Measurements from ENCODE around the gene DMRT2.

The DMRT2 gene

GRCh38 chr9:1065130-1065529 is 15.0 kb downstream of the DMRT2 start:
- DNase-seq (no peak), ATAC-seq (ENCODE audit: insufficient read depth, low read depth) (no peak)
- Histone ChIP-seq H2AFZ (ENCODE audit: low read depth, low read length) (no peak overlapping the region), H3K9me3 (ENCODE audit: insufficient read depth, low read length, severe bottlenecking) (no peaks in the 10 kb centered on the region), H3K27ac (ENCODE audit: low read length) (no peak overlapping the region), H3K36me3 (ENCODE audit: insufficient read depth, low read length) (no peaks in the 10 kb centered on the region), H3K4me3 (ENCODE audit: low read depth in 1 of 2, low read length in 2 of 2) (no peak overlapping the region), H3K4me2 (ENCODE audit: insufficient read depth, low read length) (no peak overlapping the region), H3K79me2 (ENCODE audit: insufficient read depth, low read length) (no peaks in the 10 kb centered on the region), H3K27me3 (ENCODE audit: insufficient read depth, low read length, poor library complexity) (no peaks in the 10 kb centered on the region), H3K4me1 (ENCODE audit: insufficient read depth, low read length) (no peaks in the 10 kb centered on the region), H4K20me1 (ENCODE audit: insufficient read depth, low read length) (no peaks in the 10 kb centered on the region), H3K9ac (ENCODE audit: low read depth, low read length) (no peak overlapping the region)
- TF ChIP-seq CTCF (IDR thresholded peaks at IDR 0.05; ENCODE audit: borderline replicate concordance, extremely low read depth, low read length, poor library complexity, severe bottlenecking): no peak
- TF ChIP-seq EZH2 (IDR thresholded peaks at IDR 0.05; ENCODE audit: borderline replicate concordance, low read depth, low read length, severe bottlenecking): no peak

- Histone ChIP-seq H3K4me1 (ENCODE audit: insufficient read depth, low read length) (no peaks in the 10 kb centered on the region), H3K9ac (ENCODE audit: low read depth, low read length) (no peak overlapping the region), H3K4me3 (ENCODE audit: low read depth in 1 of 2, low read length in 2 of 2) (no peak overlapping the region), H2AFZ (ENCODE audit: low read depth, low read length) (no peak overlapping the region), H3K36me3 (ENCODE audit: insufficient read depth, low read length) (no peaks in the 10 kb centered on the region), H3K9me3 (ENCODE audit: insufficient read depth, low read length, severe bottlenecking) (no peaks in the 10 kb centered on the region), H3K27ac (ENCODE audit: low read length) (no peak overlapping the region), H3K27me3 (ENCODE audit: insufficient read depth, low read length, poor library complexity) (peaks cover 5% of the 10 kb centered on the region), H3K79me2 (ENCODE audit: insufficient read depth, low read length) (no peaks in the 10 kb centered on the region), H4K20me1 (ENCODE audit: insufficient read depth, low read length) (no peaks in the 10 kb centered on the region), H3K4me2 (ENCODE audit: insufficient read depth, low read length) (no peak overlapping the region)
- DNase-seq (no peak), ATAC-seq (ENCODE audit: insufficient read depth, low read depth) (no peak)
- TF ChIP-seq CTCF (IDR thresholded peaks at IDR 0.05; ENCODE audit: borderline replicate concordance, extremely low read depth, low read length, poor library complexity, severe bottlenecking) (no peak), EZH2 (IDR thresholded peaks at IDR 0.05; ENCODE audit: borderline replicate concordance, low read depth, low read length, severe bottlenecking) (no peak)
Observed at GRCh38 chr9:1070692-1071091, 20.5 kb downstream of the DMRT2 start.

- Histone ChIP-seq H3K4me3 (ENCODE audit: low read depth in 1 of 2, low read length in 2 of 2) (no peak overlapping the region), H3K79me2 (ENCODE audit: insufficient read depth, low read length) (no peaks in the 10 kb centered on the region), H3K36me3 (ENCODE audit: insufficient read depth, low read length) (no peaks in the 10 kb centered on the region), H2AFZ (ENCODE audit: low read depth, low read length) (no peak overlapping the region), H3K9me3 (ENCODE audit: insufficient read depth, low read length, severe bottlenecking) (no peaks in the 10 kb centered on the region), H3K27ac (ENCODE audit: low read length) (no peak overlapping the region), H3K4me2 (ENCODE audit: insufficient read depth, low read length) (no peak overlapping the region), H3K27me3 (ENCODE audit: insufficient read depth, low read length, poor library complexity) (peaks cover 5% of the 10 kb centered on the region), H3K9ac (ENCODE audit: low read depth, low read length) (no peak overlapping the region), H4K20me1 (ENCODE audit: insufficient read depth, low read length) (no peaks in the 10 kb centered on the region), H3K4me1 (ENCODE audit: insufficient read depth, low read length) (no peaks in the 10 kb centered on the region)
- ATAC-seq (ENCODE audit: insufficient read depth, low read depth): no peak
- no peak for TF ChIP-seq EZH2 (IDR thresholded peaks at IDR 0.05; ENCODE audit: borderline replicate concordance, low read depth, low read length, severe bottlenecking)
- DNase-seq: no peak
Observed at GRCh38 chr9:1071730-1072129, 21.6 kb downstream of the DMRT2 start.

GRCh38 chr9:1073497-1073896 is 23.3 kb downstream of the DMRT2 start:
- Histone ChIP-seq H3K79me2 (ENCODE audit: insufficient read depth, low read length) (no peaks in the 10 kb centered on the region), H3K36me3 (ENCODE audit: insufficient read depth, low read length) (no peaks in the 10 kb centered on the region), H2AFZ (ENCODE audit: low read depth, low read length) (no peak overlapping the region), H3K4me2 (ENCODE audit: insufficient read depth, low read length) (no peak overlapping the region), H3K4me1 (ENCODE audit: insufficient read depth, low read length) (no peaks in the 10 kb centered on the region), H3K9ac (ENCODE audit: low read depth, low read length) (no peak overlapping the region), H3K27ac (ENCODE audit: low read length) (no peak overlapping the region), H4K20me1 (ENCODE audit: insufficient read depth, low read length) (no peaks in the 10 kb centered on the region), H3K9me3 (ENCODE audit: insufficient read depth, low read length, severe bottlenecking) (no peaks in the 10 kb centered on the region), H3K27me3 (ENCODE audit: insufficient read depth, low read length, poor library complexity) (peaks cover 5% of the 10 kb centered on the region), H3K4me3 (ENCODE audit: low read depth in 1 of 2, low read length in 2 of 2) (no peak overlapping the region)
- DNase-seq (no peak), ATAC-seq (ENCODE audit: insufficient read depth, low read depth) (no peak)
- TF ChIP-seq EZH2 (IDR thresholded peaks at IDR 0.05; ENCODE audit: borderline replicate concordance, low read depth, low read length, severe bottlenecking): no peak
- TF ChIP-seq CTCF (IDR thresholded peaks at IDR 0.05; ENCODE audit: borderline replicate concordance, extremely low read depth, low read length, poor library complexity, severe bottlenecking): no peak

Measured in DND-41 (cell line).